B cell (primary cell): Measurements from ENCODE around the gene TFCP2L1.

Experiments used
- EZH2 ChIP-seq: IDR thresholded peaks from 2 replicates; pipeline ENCODE4 v1.6.1; 2012; ENCODE audit warnings: borderline replicate concordance, low read depth, mild to moderate bottlenecking, moderate library complexity, low read length; ENCODE audit not compliant: insufficient read depth, poor library complexity, severe bottlenecking
- TF ChIP-seq, protein P1 (sequence below): fragments of 200-600 bp; IDR thresholded peaks from one replicate; pipeline ENCODE4 v1.8.0; 2022; ENCODE audit warnings: antibody characterized with exemption, mild to moderate bottlenecking

GRCh38 chr2:121235542-121235941, 49.5 kb downstream of the TFCP2L1 start:
- TF ChIP-seq EZH2: no peak
- TF ChIP-seq, protein P1, sequence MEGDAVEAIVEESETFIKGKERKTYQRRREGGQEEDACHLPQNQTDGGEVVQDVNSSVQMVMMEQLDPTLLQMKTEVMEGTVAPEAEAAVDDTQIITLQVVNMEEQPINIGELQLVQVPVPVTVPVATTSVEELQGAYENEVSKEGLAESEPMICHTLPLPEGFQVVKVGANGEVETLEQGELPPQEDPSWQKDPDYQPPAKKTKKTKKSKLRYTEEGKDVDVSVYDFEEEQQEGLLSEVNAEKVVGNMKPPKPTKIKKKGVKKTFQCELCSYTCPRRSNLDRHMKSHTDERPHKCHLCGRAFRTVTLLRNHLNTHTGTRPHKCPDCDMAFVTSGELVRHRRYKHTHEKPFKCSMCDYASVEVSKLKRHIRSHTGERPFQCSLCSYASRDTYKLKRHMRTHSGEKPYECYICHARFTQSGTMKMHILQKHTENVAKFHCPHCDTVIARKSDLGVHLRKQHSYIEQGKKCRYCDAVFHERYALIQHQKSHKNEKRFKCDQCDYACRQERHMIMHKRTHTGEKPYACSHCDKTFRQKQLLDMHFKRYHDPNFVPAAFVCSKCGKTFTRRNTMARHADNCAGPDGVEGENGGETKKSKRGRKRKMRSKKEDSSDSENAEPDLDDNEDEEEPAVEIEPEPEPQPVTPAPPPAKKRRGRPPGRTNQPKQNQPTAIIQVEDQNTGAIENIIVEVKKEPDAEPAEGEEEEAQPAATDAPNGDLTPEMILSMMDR: no peak
